GM18858 (cell line): ENCODE measurements around the gene CELF2.

Source experiments
- ATAC-seq: cut with Tn5 transposase; IDR thresholded peaks from one replicate; pipeline ENCODE4 v1.9.1; 2021; ENCODE audit not compliant: unreplicated experiment

Gene CELF2

GRCh38 chr10:11057018-11057417 is 39.3 kb downstream of the CELF2 start:
- no peak for ATAC-seq

DNA sequence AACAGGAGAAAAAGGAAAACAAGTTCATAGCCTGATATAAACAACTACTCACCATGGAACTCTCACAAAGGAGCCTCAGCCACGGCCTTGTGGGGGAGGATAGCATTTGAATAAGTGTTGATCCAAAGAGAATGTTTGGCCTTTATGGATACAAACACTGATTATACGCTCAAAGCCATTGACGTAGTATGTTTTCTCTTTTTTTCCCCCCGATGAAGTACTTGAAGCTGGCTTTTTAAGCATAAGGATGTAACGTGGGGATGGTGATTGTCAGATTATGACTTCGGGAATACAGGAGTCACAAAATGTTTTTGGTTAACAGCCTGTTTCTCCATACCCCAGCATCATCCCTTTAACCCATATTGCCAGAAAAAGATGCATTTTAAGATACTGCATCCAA is 39.8 kb downstream of the CELF2 start:
- ATAC-seq: no peak

GRCh38 chr10:11057994-11058393 is 40.3 kb downstream of the CELF2 start:
- no peak for ATAC-seq

- ATAC-seq: no peak
Observed at GRCh38 chr10:11058965-11059364, 41.3 kb downstream of the CELF2 start.

GRCh38 chr10:11063856-11064255 is 46.2 kb downstream of the CELF2 start:
- ATAC-seq: no peak

DNA sequence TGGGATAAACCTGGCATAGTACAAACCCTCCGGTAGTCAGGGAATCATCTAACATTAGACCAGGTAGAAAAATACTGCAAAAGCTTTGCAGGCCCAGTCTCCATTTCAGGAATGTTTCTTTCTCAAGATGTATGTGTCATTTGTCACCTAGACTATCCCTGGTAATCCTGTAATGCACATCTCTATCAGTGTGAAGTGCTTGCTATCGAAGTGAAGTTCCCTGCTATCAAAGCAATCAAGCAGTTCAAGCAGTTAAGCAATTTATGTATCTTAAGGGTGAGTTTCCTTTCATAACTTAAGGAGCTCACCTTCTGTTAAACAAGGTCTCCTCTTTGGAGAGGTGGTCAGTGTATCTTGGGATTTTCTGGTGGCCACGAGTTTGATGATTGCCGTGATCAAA is 47.2 kb downstream of the CELF2 start:
- no peak for ATAC-seq

DNA sequence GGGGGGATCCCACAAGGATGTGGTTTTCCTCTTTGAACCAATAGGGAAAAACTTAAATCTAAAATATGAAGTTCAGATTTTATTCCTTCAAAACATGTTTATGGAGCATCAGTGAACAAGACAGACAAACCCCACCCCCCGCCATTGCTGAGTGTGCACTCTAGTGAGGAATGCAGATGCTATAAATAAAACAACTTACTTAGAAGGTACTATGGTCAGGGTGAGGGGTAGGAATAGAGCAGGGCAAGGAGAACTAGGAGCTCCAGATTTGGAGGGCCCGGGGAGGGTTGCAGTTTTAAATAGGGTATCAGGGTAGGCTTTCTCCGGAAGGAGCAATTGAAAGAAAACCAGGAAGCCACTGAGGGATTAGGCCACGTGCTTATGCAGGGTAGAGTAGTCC is 47.9 kb downstream of the CELF2 start:
- no peak for ATAC-seq

DNA sequence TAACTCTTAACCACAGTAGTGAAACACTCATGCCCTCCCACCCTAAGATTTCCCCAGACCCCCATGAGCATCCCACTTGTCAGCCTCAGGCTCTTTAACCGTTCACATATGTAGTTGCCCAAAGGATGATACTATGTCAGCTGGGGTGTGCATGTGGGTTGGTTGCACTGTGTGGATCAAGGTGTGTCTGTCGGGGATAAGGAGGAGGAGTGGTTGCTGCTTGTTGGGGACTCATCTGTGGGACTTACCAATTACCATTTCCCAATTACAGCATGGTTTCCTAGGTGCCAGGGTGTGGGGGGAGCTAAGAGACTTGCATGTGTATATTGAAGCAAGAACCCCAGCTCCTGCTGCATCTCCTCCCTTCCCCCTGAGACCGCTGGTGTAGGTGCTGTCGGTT is 48.8 kb downstream of the CELF2 start:
- no peak for ATAC-seq

- no peak for ATAC-seq
Observed at GRCh38 chr10:11068861-11069633, 51.4 kb downstream of the CELF2 start.

DNA sequence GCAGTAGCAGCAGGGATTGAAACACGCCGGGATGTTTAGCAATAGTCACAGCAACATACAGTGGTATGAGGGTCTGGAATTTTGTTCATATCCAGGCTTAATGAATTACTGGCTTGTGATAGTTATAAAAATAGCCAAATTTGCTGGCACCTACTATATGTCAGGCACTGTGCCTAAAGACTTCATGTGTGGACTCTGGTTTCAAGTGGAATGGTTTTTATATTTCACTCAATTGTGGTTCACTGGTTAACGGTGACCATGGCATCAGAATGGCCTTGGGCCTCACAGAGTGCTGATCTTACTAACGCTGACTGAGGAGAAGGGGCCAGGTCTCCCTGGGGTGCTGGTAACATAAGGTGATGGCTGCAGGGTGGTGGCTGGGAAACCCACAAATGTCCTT is 55.7 kb downstream of the CELF2 start:
- no peak for ATAC-seq

- ATAC-seq: peak; percentile 89
Observed at GRCh38 chr10:11074536-11075267, 57.0 kb downstream of the CELF2 start.

- no peak for ATAC-seq
Observed at GRCh38 chr10:11076221-11076620, 58.5 kb downstream of the CELF2 start.

DNA sequence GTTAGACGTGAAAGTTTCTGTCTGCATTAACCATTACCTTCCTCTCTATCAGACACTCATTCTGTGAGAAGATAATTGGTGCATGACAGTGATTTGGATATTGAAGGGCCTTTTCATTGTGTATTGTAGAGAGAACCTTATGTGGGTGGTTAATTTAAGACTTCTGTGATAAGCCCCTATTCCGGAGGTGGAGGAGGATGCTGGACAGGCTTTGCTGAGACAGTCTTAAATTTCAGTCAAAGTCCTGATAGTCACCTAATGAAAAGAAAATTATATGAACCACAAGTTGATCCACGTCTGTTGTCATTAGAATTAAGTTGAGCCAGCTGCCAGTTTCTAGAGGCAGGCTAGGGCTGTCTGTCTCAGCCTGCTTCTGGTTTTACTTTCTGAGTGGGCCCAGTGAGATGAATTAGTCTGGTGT is 62.9 kb downstream of the CELF2 start:
- ATAC-seq: peak; percentile 62

DNA sequence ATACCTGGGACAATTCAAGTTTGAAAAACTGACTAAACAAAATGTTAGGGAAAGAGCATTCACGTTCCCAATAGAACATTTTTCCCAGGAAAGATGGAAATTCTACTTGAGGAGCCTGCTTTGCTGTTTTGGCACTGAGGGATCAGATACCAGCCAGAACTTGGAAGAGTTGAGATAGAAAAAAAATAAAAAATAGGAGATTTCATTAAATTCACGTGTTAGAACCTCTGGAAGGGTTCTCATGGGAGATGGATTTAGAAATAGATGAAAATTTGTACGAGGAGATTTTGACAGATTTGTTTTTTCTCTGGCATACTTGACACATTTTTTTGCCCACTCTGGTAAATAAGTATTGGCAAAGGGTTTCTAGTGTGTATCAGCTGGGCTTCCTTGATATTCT is 63.7 kb downstream of the CELF2 start:
- ATAC-seq: no peak

DNA sequence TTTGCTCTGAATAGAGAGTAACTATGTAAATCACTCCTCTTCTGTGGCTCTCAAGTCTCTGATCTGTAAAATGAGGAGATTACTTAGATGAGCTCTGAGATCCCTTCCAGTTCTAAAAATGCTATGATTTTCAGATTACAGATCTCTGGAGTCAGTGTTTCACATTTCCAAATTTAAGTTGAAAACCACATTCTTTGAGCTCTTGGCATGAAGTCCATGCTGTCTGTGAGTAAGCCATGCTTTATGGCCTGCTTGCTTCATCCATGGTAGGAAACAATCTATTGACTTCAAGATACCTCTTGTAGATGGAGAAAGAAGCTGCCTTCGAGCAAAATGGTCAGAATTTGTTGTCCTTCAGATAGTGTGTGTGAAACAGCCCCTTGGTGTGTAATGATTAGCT is 64.9 kb downstream of the CELF2 start:
- no peak for ATAC-seq

- ATAC-seq: no peak
Observed at GRCh38 chr10:11083051-11083450, 65.4 kb downstream of the CELF2 start.

- no peak for ATAC-seq
Observed at GRCh38 chr10:11085545-11085944, 67.9 kb downstream of the CELF2 start.

DNA sequence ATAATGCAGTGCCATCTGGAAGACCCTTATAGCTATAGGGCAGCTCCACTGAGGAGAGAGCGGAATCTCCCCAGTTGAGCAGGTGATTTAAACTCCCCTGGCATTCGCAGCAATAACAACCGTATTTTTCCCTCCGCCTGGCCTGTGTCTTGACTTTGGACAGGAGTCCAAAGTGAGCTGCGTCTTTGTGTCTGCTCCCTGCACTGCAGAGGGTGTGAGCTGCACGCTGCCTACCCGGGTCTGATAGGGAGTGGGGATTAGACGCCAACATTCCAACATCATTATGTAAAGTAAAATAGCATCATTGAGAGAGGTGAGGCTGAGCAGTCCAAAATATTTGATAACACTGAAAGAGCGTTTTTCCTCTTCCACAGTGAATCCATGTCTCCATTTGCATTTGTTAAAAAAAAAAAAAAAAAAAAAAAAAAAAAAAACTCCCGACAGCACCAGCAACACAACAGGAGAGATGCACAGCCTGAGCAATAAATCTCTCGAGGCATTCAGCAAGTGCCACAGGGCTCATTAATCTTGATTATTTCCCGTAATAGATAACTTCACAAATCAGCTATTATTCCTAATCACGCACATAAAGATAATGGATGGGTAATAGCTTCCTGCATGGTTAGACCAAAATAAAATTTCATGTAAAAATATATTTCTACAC is 68.6 kb downstream of the CELF2 start:
- no peak for ATAC-seq

GRCh38 chr10:11087372-11087771 is 69.7 kb downstream of the CELF2 start:
- ATAC-seq: no peak

GRCh38 chr10:11088709-11089108 is 71.0 kb downstream of the CELF2 start:
- no peak for ATAC-seq

- ATAC-seq: no peak
Observed at GRCh38 chr10:11089272-11089671, 71.6 kb downstream of the CELF2 start.

DNA sequence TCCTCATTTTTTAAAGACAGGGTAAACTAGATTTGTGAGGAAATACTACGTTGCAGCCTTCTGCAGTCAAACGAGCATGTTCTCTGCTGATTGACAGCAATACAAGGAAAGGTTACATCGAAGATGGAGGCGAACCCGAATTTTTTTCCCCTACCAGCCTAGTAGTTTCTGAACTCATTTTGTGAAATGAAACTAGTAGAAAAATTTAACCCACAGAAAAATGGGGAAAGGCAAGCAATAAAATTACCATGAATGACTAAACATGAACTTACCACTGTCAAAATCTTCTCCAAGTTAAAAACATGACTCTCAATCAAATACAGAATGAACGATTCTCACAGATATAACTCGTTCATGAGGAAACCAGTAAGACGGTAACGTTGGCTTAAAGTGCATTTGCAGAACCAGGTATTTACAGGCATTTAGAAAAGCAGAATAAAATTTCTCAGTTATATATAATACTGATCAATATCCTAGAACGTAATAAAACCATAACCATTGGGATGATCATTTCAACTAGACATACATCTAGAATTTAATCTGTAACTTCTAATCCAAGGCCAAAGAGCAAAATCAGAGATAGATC is 73.9 kb downstream of the CELF2 start:
- ATAC-seq: peak; percentile 49
